Natural killer cell (primary cell): Measurements from ENCODE around the gene NAA10. TPM values are rescaled to one million over a fixed set of nuclear protein-coding genes. Genes with fewer than 3 reads are reported as not detected.
"Not testable (repeated sequence)": the region's sequence is repeated elsewhere in the genome, so short reads cannot be mapped to it uniquely, and the experiment has no call there.

ENCODE experiments used
- ATAC-seq, 3 donors: fragments of 150-1000 bp in 2 of 3; fragments of 200-7000 bp in 1 of 3; cut with Tn5 transposase; 1 replicate in 1 of 3; 2 replicates in 2 of 3; pipeline ENCODE4 v1.10.0; 2021; ENCODE audit warnings: mild to moderate bottlenecking in 2 of 3, moderate library complexity in 2 of 3
- DNase-seq, 2 donors: peaks; one replicate each; pipeline versions ENCODE4 v3.0.0 to v3.0.0-alpha.2; 2013 to 2021; ENCODE audit warnings: mixed read lengths in 1 of 2
- H3K27ac ChIP-seq: one replicate; pipeline ENCODE4 v1.5.1; 2013; ENCODE audit warnings: mild to moderate bottlenecking, low read length
- H3K27me3 ChIP-seq: one replicate; pipeline ENCODE4 v1.6.1; 2013; ENCODE audit warnings: low read length; ENCODE audit not compliant: control insufficient read depth, insufficient read depth
- H3K36me3 ChIP-seq: one replicate; pipeline ENCODE4 v1.6.1; 2013; ENCODE audit warnings: low read length; ENCODE audit not compliant: control insufficient read depth, insufficient read depth
- H3K4me1 ChIP-seq: one replicate; pipeline ENCODE4 v1.6.1; 2013; ENCODE audit warnings: low read length; ENCODE audit not compliant: control insufficient read depth, insufficient read depth
- H3K4me3 ChIP-seq: one replicate; pipeline ENCODE4 v1.5.1; 2013; ENCODE audit warnings: low read length
- H3K9me3 ChIP-seq: one replicate; pipeline ENCODE4 v1.6.1; 2013; ENCODE audit warnings: low read length; ENCODE audit not compliant: control insufficient read depth, insufficient read depth
- H3K27ac Mint-ChIP-seq, 2 donors: one replicate each; pipeline ENCODE4 v1.8.0; 2022; ENCODE audit warnings: mild to moderate bottlenecking in 2 of 2, mixed read lengths in 2 of 2, moderate library complexity in 1 of 2
- H3K27me3 Mint-ChIP-seq, 2 donors: one replicate each; pipeline ENCODE4 v1.8.0; 2022; ENCODE audit warnings: low read depth in 2 of 2, mixed read lengths in 2 of 2
- H3K36me3 Mint-ChIP-seq: one replicate; pipeline ENCODE4 v1.8.0; 2022; ENCODE audit warnings: mixed read lengths
- H3K4me1 Mint-ChIP-seq, 2 donors: one replicate each; pipeline ENCODE4 v1.8.0; 2022; ENCODE audit warnings: mixed read lengths in 2 of 2
- H3K4me3 Mint-ChIP-seq: one replicate; pipeline ENCODE4 v1.8.0; 2022; ENCODE audit warnings: mild to moderate bottlenecking, moderate library complexity, mixed read lengths
- H3K9me3 Mint-ChIP-seq, 2 donors: one replicate each; pipeline ENCODE4 v1.8.0; 2022; ENCODE audit warnings: mixed read lengths in 2 of 2
- WGBS: methylation state at CpG from one replicate; pipeline ENCODE4 v1.1.7; 2013; ENCODE audit warnings: missing lambda C conversion rate; ENCODE audit not compliant: insufficient coverage; 5-methylcytosine and 5-hydroxymethylcytosine counted together
- intact Hi-C: fragments of 100-400 bp; cut with micrococcal nuclease; formaldehyde crosslinking; loops from one replicate; pipeline ENCODE4 v1.14.2; 2022
- total RNA-seq, 4 donors: library from RNA; stranded (reverse); fragments of 120-200 nt in 1 of 4; gene quantifications; one replicate each; pipeline versions ENCODE4 v1.2.3 to v1.2.4, GENCODE V29; 2013 to 2022
- TF ChIP-seq, protein P1 (sequence below): fragments of 200-600 bp; IDR thresholded peaks from one replicate; pipeline ENCODE4 v1.8.0; 2022; ENCODE audit warnings: antibody characterized with exemption

Gene NAA10
- total RNA-seq, 3 donors from 2014 or later (not counting 1 experiment from before 2014, with no cell fraction given): 63.4 to 82.3 (median 73.1) TPM

- peak in 1 of 2 donors; percentile 23 for DNase-seq
- H3K4me1 Mint-ChIP-seq: peaks cover 19 to 26% of the 10 kb centered on the region in 2 donors
Measured at GRCh38 chrX:153981231-153981630, 46.4 kb upstream of the NAA10 start.

GRCh38 chrX:153980394-153980793 lies 45.6 kb upstream of the NAA10 start:
- H3K9me3 Mint-ChIP-seq, H3K4me3 ChIP-seq, H3K27me3 ChIP-seq, H3K36me3 ChIP-seq, H3K9me3 ChIP-seq, intact Hi-C loops, H3K27me3 Mint-ChIP-seq, H3K36me3 Mint-ChIP-seq: not testable (repeated sequence)
- H3K27ac Mint-ChIP-seq: peak overlapping the region; percentile 81 to 82
- ATAC-seq (peak; percentile 66 to 69 (median 66)), DNase-seq (peak in 1 of 2 donors; percentile 54)
- H3K4me3 Mint-ChIP-seq: peak overlapping the region; percentile 74
- 11% methylated on average over 5 of the region's 10 CpGs for WGBS
- Histone ChIP-seq H3K27ac (peak overlapping the region; percentile 74), H3K4me1 (peaks cover 54% of the 10 kb centered on the region)
- peaks cover 19 to 26% of the 10 kb centered on the region in 2 donors for H3K4me1 Mint-ChIP-seq

More at GRCh38 chrX:153981231-153981630, 46.4 kb upstream of the NAA10 start:
- 100% methylated on average over 1 of the region's 7 CpGs for WGBS
- H3K27ac Mint-ChIP-seq: peak overlapping the region; percentile 81 to 82
- peak overlapping the region; percentile 28 for H3K4me3 Mint-ChIP-seq
- Histone ChIP-seq H3K9me3 (no peaks in the 10 kb centered on the region), H3K4me3 (no peak overlapping the region), H3K4me1 (peaks cover 62% of the 10 kb centered on the region), H3K27me3 (no peaks in the 10 kb centered on the region), H3K27ac (peak overlapping the region; percentile 74), H3K36me3 (no peaks in the 10 kb centered on the region)
- TF ChIP-seq, protein P1, sequence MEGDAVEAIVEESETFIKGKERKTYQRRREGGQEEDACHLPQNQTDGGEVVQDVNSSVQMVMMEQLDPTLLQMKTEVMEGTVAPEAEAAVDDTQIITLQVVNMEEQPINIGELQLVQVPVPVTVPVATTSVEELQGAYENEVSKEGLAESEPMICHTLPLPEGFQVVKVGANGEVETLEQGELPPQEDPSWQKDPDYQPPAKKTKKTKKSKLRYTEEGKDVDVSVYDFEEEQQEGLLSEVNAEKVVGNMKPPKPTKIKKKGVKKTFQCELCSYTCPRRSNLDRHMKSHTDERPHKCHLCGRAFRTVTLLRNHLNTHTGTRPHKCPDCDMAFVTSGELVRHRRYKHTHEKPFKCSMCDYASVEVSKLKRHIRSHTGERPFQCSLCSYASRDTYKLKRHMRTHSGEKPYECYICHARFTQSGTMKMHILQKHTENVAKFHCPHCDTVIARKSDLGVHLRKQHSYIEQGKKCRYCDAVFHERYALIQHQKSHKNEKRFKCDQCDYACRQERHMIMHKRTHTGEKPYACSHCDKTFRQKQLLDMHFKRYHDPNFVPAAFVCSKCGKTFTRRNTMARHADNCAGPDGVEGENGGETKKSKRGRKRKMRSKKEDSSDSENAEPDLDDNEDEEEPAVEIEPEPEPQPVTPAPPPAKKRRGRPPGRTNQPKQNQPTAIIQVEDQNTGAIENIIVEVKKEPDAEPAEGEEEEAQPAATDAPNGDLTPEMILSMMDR: no peak
- H3K27me3 Mint-ChIP-seq: peaks cover 0 to 6% of the 10 kb centered on the region in 2 donors
- H3K9me3 Mint-ChIP-seq: no peaks in the 10 kb centered on the region
- no peaks in the 10 kb centered on the region for H3K36me3 Mint-ChIP-seq
- no peak for ATAC-seq
- intact Hi-C loops: no loop called here

- intact Hi-C loops: no loop called here
Measured at GRCh38 chrX:153974726-153975286, 40.0 kb upstream of the NAA10 start.

GRCh38 chrX:153974003-153974725 lies 39.3 kb upstream of the NAA10 start:
- intact Hi-C loops: no loop called here
- whole genome bisulfite sequencing: 72% methylated on average over 13 of the region's 14 CpGs
- H3K27me3 ChIP-seq: no peaks in the 10 kb centered on the region
- DNase-seq: no peak
- Mint-ChIP-seq H3K4me1 (peaks cover 17 to 23% of the 10 kb centered on the region in 2 donors), H3K27ac (peak overlapping the region; percentile 99 to 100), H3K4me3 (peak overlapping the region; percentile 28), H3K36me3 (no peaks in the 10 kb centered on the region), H3K9me3 (no peaks in the 10 kb centered on the region), H3K27me3 (no peaks in the 10 kb centered on the region)
- no peak for ATAC-seq
- H3K4me1 ChIP-seq: peaks cover 26% of the 10 kb centered on the region
- peak overlapping the region; percentile 81 for H3K27ac ChIP-seq
- TF ChIP-seq, protein P1: no peak
- H3K4me3 ChIP-seq: no peak overlapping the region
- H3K9me3 ChIP-seq: no peaks in the 10 kb centered on the region
- no peaks in the 10 kb centered on the region for H3K36me3 ChIP-seq

More at GRCh38 chrX:153974726-153975286, 40.0 kb upstream of the NAA10 start:
- Histone ChIP-seq H3K36me3 (no peaks in the 10 kb centered on the region), H3K4me1 (peaks cover 19% of the 10 kb centered on the region), H3K4me3 (no peak overlapping the region), H3K27ac (peak overlapping the region; percentile 81), H3K9me3 (no peaks in the 10 kb centered on the region), H3K27me3 (no peaks in the 10 kb centered on the region)
- ATAC-seq (no peak), DNase-seq (peak in 1 of 2 donors; percentile 21)
- Mint-ChIP-seq H3K4me1 (peaks cover 12 to 17% of the 10 kb centered on the region in 2 donors), H3K27me3 (no peaks in the 10 kb centered on the region), H3K9me3 (no peaks in the 10 kb centered on the region), H3K36me3 (no peaks in the 10 kb centered on the region), H3K27ac (peak overlapping the region; percentile 99 to 100), H3K4me3 (peak overlapping the region; percentile 43)
- WGBS: 47% methylated on average over 3 of the region's 3 CpGs
- TF ChIP-seq, protein P1: no peak
